Tibial artery (tissue), 4 donors: Measurements from ENCODE around the gene RAVER1.
A peak's percentile ranks its signal among the peaks of the same experiment; 100 is the strongest.

Experiments
- DNase-seq, 2 donors: peaks; one replicate each; pipeline ENCODE4 v3.0.0-alpha.2; 2019
- H3K27ac ChIP-seq, 2 donors: fragments of 200-600 bp; sonication (generic) in 1 of 2; 1 replicate in 1 of 2; 2 replicates in 1 of 2; pipeline ENCODE4 v1.5.1; 2018 to 2019; ENCODE audit warnings: mild to moderate bottlenecking in 1 of 2
- H3K27me3 ChIP-seq, 2 donors: fragments of 200-600 bp; sonication (generic) in 1 of 2; one replicate each; pipeline versions ENCODE4 v1.5.1 to v1.6.0; 2016 to 2019
- H3K36me3 ChIP-seq, 3 donors: fragments of 200-600 bp; sonication (generic) in 2 of 3; one replicate each; pipeline ENCODE4 v1.5.1; 2016 to 2019; ENCODE audit warnings: mild to moderate bottlenecking in 2 of 3
- H3K4me1 ChIP-seq, 4 donors: fragments of 200-600 bp; sonication (generic) in 2 of 4; 1 replicate in 3 of 4; 2 replicates in 1 of 4; pipeline ENCODE4 v1.5.1; 2016 to 2019
- H3K4me3 ChIP-seq, 2 donors: fragments of 200-600 bp; sonication (generic) in 1 of 2; 1 replicate in 1 of 2; 2 replicates in 1 of 2; pipeline ENCODE4 v1.5.1; 2018 to 2019; ENCODE audit warnings: mild to moderate bottlenecking in 2 of 2
- H3K9me3 ChIP-seq, 3 donors: fragments of 200-600 bp; sonication (generic) in 1 of 3; one replicate each; pipeline ENCODE4 v1.5.1; 2016 to 2019
- intact Hi-C: fragments of 100-400 bp; cut with DNase I; formaldehyde crosslinking; loops from one replicate; pipeline ENCODE4 v1.15.0; 2023; ENCODE audit warnings: low total_unique reads
- TF ChIP-seq, protein P1 (sequence below), 2 experiments: fragments of 200-600 bp in 1 of 2; fragments of 450-650 bp in 1 of 2; IDR thresholded peaks; one replicate each; pipeline ENCODE4 v1.5.1; 2017 to 2019; ENCODE audit warnings: antibody characterized with exemption in 2 of 2, mild to moderate bottlenecking in 1 of 2, moderate library complexity in 1 of 2

The RAVER1 gene

DNA sequence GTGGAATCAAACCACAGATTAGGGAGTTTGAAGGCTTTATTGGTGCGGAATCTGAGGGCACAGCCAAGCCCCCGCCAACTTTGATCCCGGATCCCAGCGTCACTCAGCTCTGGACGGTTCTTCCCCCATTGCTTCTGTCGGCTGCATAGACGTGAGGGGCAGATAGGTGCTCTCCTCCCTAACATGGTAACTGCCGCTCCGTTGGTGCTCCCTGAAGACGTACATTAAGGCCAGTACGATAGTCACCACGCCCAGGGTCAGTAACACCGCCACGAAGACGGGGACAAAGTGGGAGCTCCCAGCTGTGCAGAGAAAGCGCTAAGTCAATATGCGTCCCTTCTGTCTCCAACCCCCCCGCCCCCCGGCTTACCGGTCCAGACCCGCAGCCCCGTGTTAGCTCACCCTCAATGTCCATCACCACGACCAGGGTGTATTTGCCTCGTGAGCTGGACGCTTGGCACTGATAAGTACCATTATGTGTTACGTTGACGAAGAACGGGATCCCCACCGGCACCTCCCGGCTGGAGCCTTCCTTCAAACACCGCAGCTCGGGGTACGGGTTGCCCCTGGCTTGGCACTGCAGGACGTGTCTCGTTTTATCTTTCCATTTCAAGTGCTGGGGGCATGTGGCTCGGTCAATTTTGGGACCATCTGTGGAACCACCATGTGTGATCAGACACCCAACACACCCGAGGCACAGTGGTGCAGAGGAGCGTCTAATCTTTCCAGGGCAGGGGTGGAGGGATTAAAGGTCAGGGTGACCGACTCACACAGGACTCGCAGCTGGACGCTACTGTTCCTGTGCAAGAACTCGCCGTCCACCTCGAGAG, 644 bp upstream of the RAVER1 start:
- Histone ChIP-seq H3K27ac (peak overlapping the region; percentile 80 to 81), H3K4me3 (peak overlapping the region; percentile 65), H3K27me3 (no peaks in the 10 kb centered on the region), H3K36me3 (peaks cover 8 to 19% (median 9%) of the 10 kb centered on the region in 3 donors), H3K9me3 (no peaks in the 10 kb centered on the region), H3K4me1 (peaks cover 0 to 30% (median 25%) of the 10 kb centered on the region in 4 donors)
- intact Hi-C loops = loop anchor here (5.0 kb wide), 1 partner anchor 48 kb away; the partner anchor contains the start of gene TYK2
- TF ChIP-seq, protein P1, sequence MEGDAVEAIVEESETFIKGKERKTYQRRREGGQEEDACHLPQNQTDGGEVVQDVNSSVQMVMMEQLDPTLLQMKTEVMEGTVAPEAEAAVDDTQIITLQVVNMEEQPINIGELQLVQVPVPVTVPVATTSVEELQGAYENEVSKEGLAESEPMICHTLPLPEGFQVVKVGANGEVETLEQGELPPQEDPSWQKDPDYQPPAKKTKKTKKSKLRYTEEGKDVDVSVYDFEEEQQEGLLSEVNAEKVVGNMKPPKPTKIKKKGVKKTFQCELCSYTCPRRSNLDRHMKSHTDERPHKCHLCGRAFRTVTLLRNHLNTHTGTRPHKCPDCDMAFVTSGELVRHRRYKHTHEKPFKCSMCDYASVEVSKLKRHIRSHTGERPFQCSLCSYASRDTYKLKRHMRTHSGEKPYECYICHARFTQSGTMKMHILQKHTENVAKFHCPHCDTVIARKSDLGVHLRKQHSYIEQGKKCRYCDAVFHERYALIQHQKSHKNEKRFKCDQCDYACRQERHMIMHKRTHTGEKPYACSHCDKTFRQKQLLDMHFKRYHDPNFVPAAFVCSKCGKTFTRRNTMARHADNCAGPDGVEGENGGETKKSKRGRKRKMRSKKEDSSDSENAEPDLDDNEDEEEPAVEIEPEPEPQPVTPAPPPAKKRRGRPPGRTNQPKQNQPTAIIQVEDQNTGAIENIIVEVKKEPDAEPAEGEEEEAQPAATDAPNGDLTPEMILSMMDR (IDR thresholded peaks at IDR 0.05) = no peak
- no peak for DNase-seq

DNA sequence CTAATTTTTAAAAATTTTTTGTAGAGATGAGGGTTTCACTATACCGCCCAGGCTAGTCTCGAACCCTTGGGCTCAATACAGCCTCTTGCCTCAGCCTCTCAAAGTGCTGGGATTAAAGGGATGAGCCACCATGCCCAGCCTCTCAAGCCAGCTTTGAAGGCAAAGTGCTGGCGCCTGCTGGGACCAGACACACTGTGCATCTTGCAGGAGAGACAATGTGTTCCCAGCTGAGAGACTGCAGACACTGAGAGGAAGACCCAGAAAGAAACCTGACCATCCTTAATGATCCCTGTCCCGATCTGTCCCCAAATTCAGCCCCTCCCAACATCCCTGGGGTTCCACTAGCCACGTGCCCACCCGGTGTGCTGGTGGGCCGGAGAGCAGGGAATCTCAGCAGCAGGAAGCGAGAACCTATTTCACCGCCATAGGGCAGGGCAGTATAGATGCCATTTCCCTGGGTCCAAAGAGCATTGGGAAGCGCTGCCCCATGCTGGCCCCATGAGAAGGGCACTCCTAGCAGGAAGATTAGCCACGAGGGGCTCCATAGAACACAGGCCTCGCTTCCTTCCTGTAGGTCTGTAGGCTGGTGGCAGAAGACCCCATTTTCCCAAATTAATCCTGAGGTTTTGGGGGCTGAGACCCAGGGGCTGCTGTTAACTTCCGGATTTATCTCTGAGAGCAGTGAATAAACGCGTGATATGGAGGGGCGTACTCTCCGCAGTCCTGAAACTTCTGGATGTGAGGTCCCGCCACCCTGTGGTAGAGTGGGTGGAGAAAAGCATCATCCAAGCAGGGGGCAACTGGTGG, 968 bp downstream of the RAVER1 start:
- Histone ChIP-seq H3K27ac (peak overlapping the region; percentile 80 to 81), H3K27me3 (no peaks in the 10 kb centered on the region), H3K36me3 (peaks cover 24 to 35% (median 25%) of the 10 kb centered on the region in 3 donors), H3K9me3 (no peaks in the 10 kb centered on the region), H3K4me1 (peaks cover 0 to 30% (median 25%) of the 10 kb centered on the region in 4 donors), H3K4me3 (peak overlapping the region; percentile 65)
- TF ChIP-seq, protein P1 (IDR thresholded peaks at IDR 0.05) = no peak
- DNase-seq = no peak
- intact Hi-C loops = loop anchor here (5.0 kb wide), 1 partner anchor 50 kb away; the partner anchor contains the start of gene TYK2

DNA sequence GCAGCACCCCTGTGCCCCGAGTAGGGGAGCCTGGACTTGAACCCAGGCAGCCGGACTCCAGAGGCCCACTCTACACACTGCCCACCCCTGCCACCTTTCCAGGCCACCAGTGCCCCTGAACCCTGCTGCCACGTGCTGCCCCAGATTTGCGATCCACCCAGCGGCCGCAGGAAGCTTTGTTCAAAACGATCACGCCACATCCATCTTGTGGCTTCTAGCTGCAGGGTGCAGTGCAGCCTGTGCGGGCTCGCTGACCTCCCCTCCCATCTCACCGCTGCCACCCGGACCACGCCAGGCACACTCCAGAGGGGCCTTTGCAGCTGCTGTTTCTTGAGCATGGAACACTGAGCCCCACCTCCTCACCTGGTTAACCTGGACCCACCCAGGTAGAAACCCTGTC, 3.8 kb downstream of the RAVER1 start:
- DNase-seq = no peak
- intact Hi-C loops = no loop called here
- H3K36me3 ChIP-seq = peaks cover 51 to 63% (median 52%) of the 10 kb centered on the region in 3 donors

DNA sequence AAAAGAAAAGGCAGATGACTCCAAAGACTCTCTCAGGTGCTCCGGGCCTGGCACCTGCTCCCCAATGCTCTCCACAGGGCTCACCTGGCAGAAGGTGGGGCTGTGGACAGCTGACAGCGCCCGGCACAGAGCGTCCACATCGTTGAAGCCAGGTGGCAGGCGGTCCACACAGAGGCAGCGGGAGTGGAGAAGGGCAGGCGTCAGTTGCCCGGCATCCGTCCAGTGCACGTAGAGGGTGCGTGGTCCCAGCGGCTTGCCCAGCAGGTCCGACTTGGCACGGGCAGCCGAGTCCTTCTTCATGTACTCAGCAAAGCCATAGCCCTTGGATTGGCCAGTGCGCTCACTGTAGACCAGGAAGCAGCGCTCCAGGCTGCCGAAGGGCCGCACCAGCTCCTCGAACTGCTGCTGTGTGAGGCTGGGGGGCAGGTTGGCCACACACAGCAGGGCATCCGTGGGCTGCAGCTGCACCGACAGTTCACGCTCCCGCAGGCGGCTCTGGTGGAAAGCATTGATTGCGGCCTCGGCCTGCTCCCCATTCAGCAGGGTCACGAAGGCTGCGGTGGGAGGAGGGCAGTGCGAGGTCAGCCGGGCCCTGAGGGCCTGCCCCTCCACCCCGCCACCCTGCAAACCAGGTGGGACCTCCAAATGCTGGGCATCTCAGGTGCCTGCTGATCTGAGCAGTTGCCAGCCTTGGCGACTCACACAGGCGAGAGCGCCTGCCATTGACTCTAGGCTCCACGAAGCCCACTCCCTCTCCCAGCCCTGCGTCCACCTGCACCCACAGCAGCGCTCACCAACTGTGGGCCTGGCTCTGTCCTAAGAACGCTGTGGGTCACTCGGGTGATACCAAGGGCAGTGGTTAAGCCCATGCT, 4.5 kb downstream of the RAVER1 start:
- Histone ChIP-seq H3K36me3 (peaks cover 57 to 71% (median 59%) of the 10 kb centered on the region in 3 donors), H3K9me3 (no peaks in the 10 kb centered on the region), H3K4me3 (no peak overlapping the region), H3K27ac (no peak overlapping the region), H3K27me3 (no peaks in the 10 kb centered on the region), H3K4me1 (peaks cover 0 to 16% (median 13%) of the 10 kb centered on the region in 4 donors)
- TF ChIP-seq, protein P1 (IDR thresholded peaks at IDR 0.05) = no peak
- no peak for DNase-seq
- intact Hi-C loops = no loop called here

More for the DNA sequence above, 3.8 kb downstream of the RAVER1 start:
- TF ChIP-seq, protein P1 (IDR thresholded peaks at IDR 0.05) = no peak
- H3K4me1 ChIP-seq = peaks cover 0 to 23% (median 20%) of the 10 kb centered on the region in 4 donors
- H3K27me3 ChIP-seq = no peaks in the 10 kb centered on the region
- H3K9me3 ChIP-seq = no peaks in the 10 kb centered on the region
- H3K27ac ChIP-seq = no peak overlapping the region
- no peak overlapping the region for H3K4me3 ChIP-seq

DNA sequence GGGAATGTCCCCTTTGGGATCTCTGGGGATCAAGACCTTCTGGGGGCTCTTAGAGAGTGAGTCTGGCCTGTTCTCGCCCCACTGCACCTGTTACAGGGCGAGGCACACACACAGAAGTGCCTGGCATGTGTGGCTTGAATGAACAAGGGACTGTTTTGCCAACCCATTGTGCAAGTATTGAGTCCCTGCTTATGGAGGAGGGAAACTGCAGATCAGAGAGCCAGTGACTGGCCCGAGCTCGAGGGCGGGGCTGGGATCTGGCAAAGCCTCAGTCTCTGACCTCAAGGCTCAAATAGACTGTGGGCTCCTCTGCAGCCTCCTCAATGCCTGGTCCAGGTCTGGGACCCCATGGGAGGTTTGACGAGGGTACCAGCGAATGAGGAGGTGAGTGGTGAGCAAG, 5.5 kb downstream of the RAVER1 start:
- Histone ChIP-seq H3K27me3 (no peaks in the 10 kb centered on the region), H3K27ac (no peak overlapping the region), H3K9me3 (no peaks in the 10 kb centered on the region), H3K36me3 (peaks cover 67 to 81% (median 68%) of the 10 kb centered on the region in 3 donors), H3K4me3 (no peak overlapping the region), H3K4me1 (peaks cover 0 to 12% (median 12%) of the 10 kb centered on the region in 4 donors)
- no peak for DNase-seq
- TF ChIP-seq, protein P1 (IDR thresholded peaks at IDR 0.05) = no peak
- intact Hi-C loops = no loop called here
